ENCODE data around the gene NDST3. TPM values are rescaled to one million over a fixed set of nuclear protein-coding genes. Genes with fewer than 3 reads are reported as not detected.
A peak's percentile ranks its signal among the peaks of the same experiment; 100 is the strongest.
"Not testable (repeated sequence)": the region's sequence is repeated elsewhere in the genome, so short reads cannot be mapped to it uniquely, and the experiment has no call there.

NDST3 gene
- total RNA-seq, 1 donor from 2014 or later = 0.20 TPM

GRCh38 chr4:118276580-118276979 lies 242.3 kb downstream of the NDST3 start:
- DNase-seq = no peak

GRCh38 chr4:118277243-118277642 lies 243.0 kb downstream of the NDST3 start:
- no peak for DNase-seq

GRCh38 chr4:118278473-118279274 lies 244.4 kb downstream of the NDST3 start:
- DNase-seq = peak; percentile 91

- no peak for DNase-seq
Measured at GRCh38 chr4:118279328-118279727, 245.0 kb downstream of the NDST3 start.

GRCh38 chr4:118279920-118280432 lies 245.7 kb downstream of the NDST3 start:
- no peak for DNase-seq

- DNase-seq = peak; percentile 42
Measured at GRCh38 chr4:118280501-118281218, 246.4 kb downstream of the NDST3 start.

GRCh38 chr4:118281611-118282442 lies 247.5 kb downstream of the NDST3 start:
- DNase-seq = no peak

- DNase-seq = no peak
Measured at GRCh38 chr4:118282692-118283091, 248.4 kb downstream of the NDST3 start.

- DNase-seq = no peak
Measured at GRCh38 chr4:118284169-118284568, 249.9 kb downstream of the NDST3 start.

GRCh38 chr4:118285931-118286330 lies 251.6 kb downstream of the NDST3 start:
- no peak for DNase-seq

GRCh38 chr4:118286685-118287084 lies 252.4 kb downstream of the NDST3 start:
- no peak for DNase-seq

GRCh38 chr4:118287711-118288451 lies 253.6 kb downstream of the NDST3 start:
- DNase-seq = peak; percentile 80

GRCh38 chr4:118289794-118290193 lies 255.5 kb downstream of the NDST3 start:
- DNase-seq = peak; percentile 94

GRCh38 chr4:118290951-118291350 lies 256.7 kb downstream of the NDST3 start:
- no peak for DNase-seq

- DNase-seq = peak; percentile 39
Measured at GRCh38 chr4:118296729-118297128, 262.4 kb downstream of the NDST3 start.

GRCh38 chr4:118299619-118300018 lies 265.3 kb downstream of the NDST3 start:
- DNase-seq = not testable (repeated sequence)

- DNase-seq = no peak
Measured at GRCh38 chr4:118307643-118308042, 273.4 kb downstream of the NDST3 start.

All from skin of body (tissue), 2 donors.